ENCODE data around the gene VAC14. TPM values are rescaled to one million over a fixed set of nuclear protein-coding genes. Genes with fewer than 3 reads are reported as not detected.
A peak's percentile ranks its signal among the peaks of the same experiment; 100 is the strongest.

The VAC14 gene
- total RNA-seq, 1 donor from 2014 or later, result 75.1 TPM

DNA sequence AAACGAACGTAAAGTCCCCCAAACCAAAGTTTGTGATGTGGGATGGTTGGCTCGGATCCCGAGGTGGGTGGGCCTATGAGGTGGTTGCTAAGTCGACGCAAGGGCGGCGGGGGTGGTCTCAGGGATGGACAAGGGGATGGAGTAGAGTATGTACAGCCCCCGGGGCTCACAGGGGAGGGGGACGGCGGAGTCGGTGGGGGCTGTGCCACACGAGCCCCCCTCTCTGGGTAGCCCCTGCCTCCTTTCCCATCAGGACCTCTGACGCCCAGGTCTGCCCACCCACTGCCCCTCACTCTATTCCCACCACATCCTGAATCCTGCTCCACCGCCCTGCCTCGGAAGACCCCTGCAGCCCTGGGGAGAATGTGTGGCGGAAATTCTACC lies 139.4 kb downstream of the VAC14 start:
- Histone ChIP-seq H3K27me3 (no peaks in the 10 kb centered on the region), H3K4me1 (no peaks in the 10 kb centered on the region), H3K4me3 (no peak overlapping the region), H3K36me3 (peaks cover 42 to 43% of the 10 kb centered on the region in 2 donors), H3K9me3 (no peaks in the 10 kb centered on the region), H3K27ac (peak overlapping the region in 1 of 2 donors; percentile 49)
- TF ChIP-seq CTCF (IDR thresholded peaks at IDR 0.05), result no peak
- peak in 1 of 2 donors; percentile 65 for DNase-seq (ENCODE audit: low spot score in 2 of 2)
- intact Hi-C loops (cut with DNase I), result no loop called here

- peak in 1 of 2 donors; percentile 58 for DNase-seq (ENCODE audit: low spot score in 2 of 2)
- TF ChIP-seq CTCF (IDR thresholded peaks at IDR 0.05), result no peak
- H3K36me3 ChIP-seq, result peaks cover 35 to 36% of the 10 kb centered on the region in 2 donors
- H3K27me3 ChIP-seq, result no peaks in the 10 kb centered on the region
- no peak overlapping the region for H3K4me3 ChIP-seq
- H3K4me1 ChIP-seq, result no peaks in the 10 kb centered on the region
- intact Hi-C loops (cut with DNase I), result no loop called here
- peak overlapping the region in 1 of 2 donors; percentile 0 for H3K27ac ChIP-seq
- H3K9me3 ChIP-seq, result no peaks in the 10 kb centered on the region
Measured at GRCh38 chr16:70660672-70661350, 140.1 kb downstream of the VAC14 start.

DNA sequence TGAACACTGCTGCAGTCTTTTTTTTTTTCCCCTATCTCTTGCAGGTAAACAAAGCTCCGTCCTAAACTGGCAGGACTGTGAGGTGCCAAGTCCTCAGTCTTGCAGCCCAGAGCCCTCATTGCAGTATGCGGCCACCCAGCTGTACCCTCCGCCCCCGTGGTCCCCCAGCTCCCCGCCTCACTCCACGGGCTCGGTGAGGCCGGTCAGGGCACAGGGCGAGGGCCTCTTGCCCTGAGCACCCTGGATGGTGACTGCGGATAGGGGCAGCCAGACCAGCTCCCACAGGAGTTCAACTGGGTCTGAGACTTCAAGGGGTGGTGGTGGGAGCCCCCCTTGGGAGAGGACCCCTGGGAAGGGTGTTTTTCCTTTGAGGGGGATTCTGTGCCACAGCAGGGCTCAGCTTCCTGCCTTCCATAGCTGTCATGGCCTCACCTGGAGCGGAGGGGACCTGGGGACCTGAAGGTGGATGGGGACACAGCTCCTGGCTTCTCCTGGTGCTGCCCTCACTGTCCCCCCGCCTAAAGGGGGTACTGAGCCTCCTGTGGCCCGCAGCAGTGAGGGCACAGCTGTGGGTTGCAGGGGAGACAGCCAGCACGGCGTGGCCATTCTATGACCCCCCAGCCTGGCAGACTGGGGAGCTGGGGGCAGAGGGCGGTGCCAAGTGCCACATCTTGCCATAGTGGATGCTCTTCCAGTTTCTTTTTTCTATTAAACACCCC lies 140.8 kb downstream of the VAC14 start:
- peak in 1 of 2 donors; percentile 54 for DNase-seq (ENCODE audit: low spot score in 2 of 2)
- Histone ChIP-seq H3K4me1 (no peaks in the 10 kb centered on the region), H3K36me3 (peaks cover 28 to 29% of the 10 kb centered on the region in 2 donors)

GRCh38 chr16:70659546-70659945 lies 141.4 kb downstream of the VAC14 start:
- intact Hi-C loops (cut with DNase I), result loop anchor here (10.0 kb wide), 1 partner anchor 275 kb away; no protein-coding TSS in a partner anchor
- Histone ChIP-seq H3K36me3 (peaks cover 22 to 23% of the 10 kb centered on the region in 2 donors), H3K9me3 (no peaks in the 10 kb centered on the region), H3K4me1 (no peaks in the 10 kb centered on the region), H3K4me3 (no peak overlapping the region), H3K27me3 (no peaks in the 10 kb centered on the region), H3K27ac (peak overlapping the region in 1 of 2 donors; percentile 0)
- DNase-seq (ENCODE audit: low spot score in 2 of 2), result peak in 1 of 2 donors; percentile 61
- no peak for TF ChIP-seq CTCF (IDR thresholded peaks at IDR 0.05)

More for the DNA sequence above, 140.8 kb downstream of the VAC14 start:
- no peak for TF ChIP-seq CTCF (IDR thresholded peaks at IDR 0.05)
- Histone ChIP-seq H3K9me3 (no peaks in the 10 kb centered on the region), H3K27me3 (no peaks in the 10 kb centered on the region), H3K4me3 (no peak overlapping the region), H3K27ac (peak overlapping the region in 1 of 2 donors; percentile 0)
- intact Hi-C loops (cut with DNase I), result loop anchor here (10.0 kb wide), 1 partner anchor 275 kb away; no protein-coding TSS in a partner anchor

DNA sequence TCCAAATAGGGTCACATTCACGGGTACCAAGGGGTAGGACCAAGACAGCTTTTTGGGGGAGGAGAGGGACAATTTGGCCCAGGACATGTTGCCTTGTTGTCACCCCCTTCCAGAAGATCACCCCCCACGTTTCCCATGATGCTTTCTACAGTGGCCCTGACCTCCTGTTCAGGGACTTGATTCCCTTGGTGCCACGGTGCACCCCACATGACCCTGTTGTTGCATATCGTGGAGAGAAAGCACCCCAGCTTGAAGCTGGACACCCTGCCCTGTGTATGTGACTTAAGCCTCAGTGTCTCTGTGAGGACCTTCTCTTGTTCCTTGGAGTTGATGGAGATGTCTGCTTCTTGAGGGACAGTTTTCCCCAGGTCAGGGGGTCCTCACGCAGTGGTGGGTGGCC lies 142.0 kb downstream of the VAC14 start:
- no peak for TF ChIP-seq CTCF (IDR thresholded peaks at IDR 0.05)
- intact Hi-C loops (cut with DNase I), result loop anchor here (10.0 kb wide), 1 partner anchor 274 kb away; no protein-coding TSS in a partner anchor
- peak in 1 of 2 donors; percentile 53 for DNase-seq (ENCODE audit: low spot score in 2 of 2)

More for the DNA sequence above, 142.0 kb downstream of the VAC14 start:
- Histone ChIP-seq H3K4me1 (peaks cover 0 to 3% of the 10 kb centered on the region in 2 donors), H3K27ac (no peak overlapping the region), H3K36me3 (peaks cover 16 to 17% of the 10 kb centered on the region in 2 donors), H3K9me3 (no peaks in the 10 kb centered on the region), H3K4me3 (no peak overlapping the region), H3K27me3 (no peaks in the 10 kb centered on the region)

All from ascending aorta (tissue), 2 donors.